Muscle layer of duodenum (tissue), 2 donors: ENCODE results near the gene GUCY1A1.

Source experiments
- H3K27ac ChIP-seq: one replicate; pipeline ENCODE4 v1.7.0; 2013; ENCODE audit warnings: mild to moderate bottlenecking, low read length
- H3K27me3 ChIP-seq: one replicate; pipeline ENCODE4 v1.7.0; 2013; ENCODE audit warnings: low read depth, mild to moderate bottlenecking, control low read depth, low read length
- H3K36me3 ChIP-seq, 2 donors: one replicate each; pipeline ENCODE4 v1.7.0; 2013; ENCODE audit warnings: low read length in 2 of 2, control low read depth in 1 of 2, mild to moderate bottlenecking in 1 of 2; ENCODE audit not compliant: insufficient read depth in 2 of 2, control insufficient read depth in 1 of 2
- H3K4me1 ChIP-seq, 2 donors: one replicate each; pipeline ENCODE4 v1.7.0; 2013; ENCODE audit warnings: low read length in 2 of 2, mild to moderate bottlenecking in 2 of 2, control low read depth in 1 of 2, moderate library complexity in 1 of 2; ENCODE audit not compliant: insufficient read depth in 2 of 2, control insufficient read depth in 1 of 2
- H3K4me3 ChIP-seq, 2 donors: one replicate each; pipeline ENCODE4 v1.7.0; 2013; ENCODE audit warnings: low read length in 2 of 2, low read depth in 1 of 2, mild to moderate bottlenecking in 1 of 2
- H3K9me3 ChIP-seq, 2 donors: one replicate each; pipeline ENCODE4 v1.7.0; 2013; ENCODE audit warnings: low read length in 2 of 2, control low read depth in 1 of 2, mild to moderate bottlenecking in 1 of 2; ENCODE audit not compliant: control insufficient read depth in 1 of 2
- donor health status: healthy.

The GUCY1A1 gene

GRCh38 chr4:155666344-155667221, at the start of gene GUCY1A1:
TSS of gene GUCY1A1 (plus strand) at chr4:155666848. CDS start at chr4:155696868, 30,020 bp downstream.
- H3K27ac ChIP-seq: peak within 1 kb of the TSS; percentile 84
- peaks cover 3% of the 10 kb centered on the region for H3K27me3 ChIP-seq
- peak within 1 kb of the TSS; percentile 85 to 86 for H3K4me3 ChIP-seq
- no peaks in the 10 kb centered on the region for H3K36me3 ChIP-seq
- no peaks in the 10 kb centered on the region for H3K9me3 ChIP-seq
- peaks cover 0 to 3% of the 10 kb centered on the region in 2 donors for H3K4me1 ChIP-seq

- Histone ChIP-seq H3K9me3 (no peaks in the 10 kb centered on the region), H3K27me3 (no peaks in the 10 kb centered on the region), H3K27ac (no peak overlapping the region), H3K4me3 (no peak overlapping the region), H3K4me1 (no peaks in the 10 kb centered on the region), H3K36me3 (no peaks in the 10 kb centered on the region)
Measured at GRCh38 chr4:155617296-155617695, 49.4 kb upstream of the GUCY1A1 start.

- Histone ChIP-seq H3K27ac (no peak overlapping the region), H3K27me3 (no peaks in the 10 kb centered on the region), H3K4me1 (no peaks in the 10 kb centered on the region), H3K9me3 (no peaks in the 10 kb centered on the region), H3K4me3 (no peak overlapping the region), H3K36me3 (no peaks in the 10 kb centered on the region)
Measured at GRCh38 chr4:155618183-155618838, 48.3 kb upstream of the GUCY1A1 start.

GRCh38 chr4:155620637-155621036, 46.0 kb upstream of the GUCY1A1 start:
- H3K4me1 ChIP-seq: no peaks in the 10 kb centered on the region
- H3K27me3 ChIP-seq: no peaks in the 10 kb centered on the region
- no peaks in the 10 kb centered on the region for H3K36me3 ChIP-seq
- no peak overlapping the region for H3K4me3 ChIP-seq
- H3K27ac ChIP-seq: no peak overlapping the region
- H3K9me3 ChIP-seq: no peaks in the 10 kb centered on the region

- H3K27me3 ChIP-seq: no peaks in the 10 kb centered on the region
- no peaks in the 10 kb centered on the region for H3K9me3 ChIP-seq
- H3K4me1 ChIP-seq: peaks cover 0 to under 1% of the 10 kb centered on the region in 2 donors
- H3K36me3 ChIP-seq: no peaks in the 10 kb centered on the region
- H3K4me3 ChIP-seq: no peak overlapping the region
- no peak overlapping the region for H3K27ac ChIP-seq
Measured at GRCh38 chr4:155624478-155624877, 42.2 kb upstream of the GUCY1A1 start.

GRCh38 chr4:155626561-155626960, 40.1 kb upstream of the GUCY1A1 start:
- no peaks in the 10 kb centered on the region for H3K9me3 ChIP-seq

GRCh38 chr4:155629183-155629825, 37.3 kb upstream of the GUCY1A1 start:
- Histone ChIP-seq H3K4me3 (no peak overlapping the region), H3K36me3 (no peaks in the 10 kb centered on the region), H3K27ac (no peak overlapping the region), H3K4me1 (peaks cover 0 to 9% of the 10 kb centered on the region in 2 donors), H3K9me3 (no peaks in the 10 kb centered on the region), H3K27me3 (no peaks in the 10 kb centered on the region)

More at GRCh38 chr4:155626561-155626960, 40.1 kb upstream of the GUCY1A1 start:
- Histone ChIP-seq H3K4me3 (no peak overlapping the region), H3K27me3 (no peaks in the 10 kb centered on the region), H3K27ac (no peak overlapping the region), H3K36me3 (no peaks in the 10 kb centered on the region), H3K4me1 (peaks cover 0 to 5% of the 10 kb centered on the region in 2 donors)

- no peaks in the 10 kb centered on the region for H3K27me3 ChIP-seq
- peaks cover 0 to 9% of the 10 kb centered on the region in 2 donors for H3K4me1 ChIP-seq
- H3K27ac ChIP-seq: no peak overlapping the region
- H3K9me3 ChIP-seq: no peaks in the 10 kb centered on the region
- H3K36me3 ChIP-seq: no peaks in the 10 kb centered on the region
- no peak overlapping the region for H3K4me3 ChIP-seq
Measured at GRCh38 chr4:155629956-155630355, 36.7 kb upstream of the GUCY1A1 start.

GRCh38 chr4:155632310-155632840, 34.3 kb upstream of the GUCY1A1 start:
- no peaks in the 10 kb centered on the region for H3K27me3 ChIP-seq
- H3K36me3 ChIP-seq: no peaks in the 10 kb centered on the region
- H3K27ac ChIP-seq: no peak overlapping the region
- no peak overlapping the region for H3K4me3 ChIP-seq
- no peaks in the 10 kb centered on the region for H3K9me3 ChIP-seq
- H3K4me1 ChIP-seq: peaks cover 0 to 9% of the 10 kb centered on the region in 2 donors

- Histone ChIP-seq H3K27ac (no peak overlapping the region), H3K27me3 (no peaks in the 10 kb centered on the region), H3K4me3 (no peak overlapping the region), H3K9me3 (no peaks in the 10 kb centered on the region), H3K4me1 (no peaks in the 10 kb centered on the region), H3K36me3 (no peaks in the 10 kb centered on the region)
Measured at GRCh38 chr4:155638195-155638965, 28.3 kb upstream of the GUCY1A1 start.
